ENCODE measurements around the gene TMEM248.
"Not testable (repeated sequence)": the region's sequence is repeated elsewhere in the genome, so short reads cannot be mapped to it uniquely, and the experiment has no call there.

DNA sequence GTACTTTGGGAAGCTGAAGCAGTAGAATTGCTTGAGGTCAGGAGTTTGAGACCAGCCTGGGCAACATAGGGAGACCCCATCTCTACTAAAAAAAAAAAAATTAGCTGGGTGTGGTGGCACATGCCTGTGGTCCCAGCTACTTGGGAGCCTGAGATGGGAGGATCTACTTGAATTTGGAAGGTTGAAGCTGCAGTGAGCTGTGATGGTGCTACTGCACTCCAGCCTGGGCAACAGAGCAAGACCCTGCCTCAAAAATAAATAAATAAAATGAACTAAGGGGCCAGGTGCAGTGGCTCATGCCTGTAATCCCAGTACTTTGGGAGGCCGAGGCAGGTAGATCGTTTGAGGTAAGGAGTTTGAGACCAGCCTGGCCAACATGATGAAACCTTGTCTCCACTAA is 9.8 kb upstream of the TMEM248 start:
- TF ChIP-seq, protein P1, sequence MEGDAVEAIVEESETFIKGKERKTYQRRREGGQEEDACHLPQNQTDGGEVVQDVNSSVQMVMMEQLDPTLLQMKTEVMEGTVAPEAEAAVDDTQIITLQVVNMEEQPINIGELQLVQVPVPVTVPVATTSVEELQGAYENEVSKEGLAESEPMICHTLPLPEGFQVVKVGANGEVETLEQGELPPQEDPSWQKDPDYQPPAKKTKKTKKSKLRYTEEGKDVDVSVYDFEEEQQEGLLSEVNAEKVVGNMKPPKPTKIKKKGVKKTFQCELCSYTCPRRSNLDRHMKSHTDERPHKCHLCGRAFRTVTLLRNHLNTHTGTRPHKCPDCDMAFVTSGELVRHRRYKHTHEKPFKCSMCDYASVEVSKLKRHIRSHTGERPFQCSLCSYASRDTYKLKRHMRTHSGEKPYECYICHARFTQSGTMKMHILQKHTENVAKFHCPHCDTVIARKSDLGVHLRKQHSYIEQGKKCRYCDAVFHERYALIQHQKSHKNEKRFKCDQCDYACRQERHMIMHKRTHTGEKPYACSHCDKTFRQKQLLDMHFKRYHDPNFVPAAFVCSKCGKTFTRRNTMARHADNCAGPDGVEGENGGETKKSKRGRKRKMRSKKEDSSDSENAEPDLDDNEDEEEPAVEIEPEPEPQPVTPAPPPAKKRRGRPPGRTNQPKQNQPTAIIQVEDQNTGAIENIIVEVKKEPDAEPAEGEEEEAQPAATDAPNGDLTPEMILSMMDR (IDR thresholded peaks at IDR 0.05): not testable (repeated sequence)
- TF ChIP-seq EZH2 (IDR thresholded peaks at IDR 0.05; ENCODE audit: borderline replicate concordance, insufficient read depth, low read depth, low read length, poor library complexity, severe bottlenecking): not testable (repeated sequence)

Data from B cell (primary cell).